GM18517 (cell line): ENCODE measurements around the gene CLASP1.

Experiments
- ATAC-seq: cut with Tn5 transposase; IDR thresholded peaks from one replicate; pipeline ENCODE4 v1.9.1; 2021; ENCODE audit warnings: mild to moderate bottlenecking, moderate library complexity; ENCODE audit not compliant: unreplicated experiment

CLASP1 gene

DNA sequence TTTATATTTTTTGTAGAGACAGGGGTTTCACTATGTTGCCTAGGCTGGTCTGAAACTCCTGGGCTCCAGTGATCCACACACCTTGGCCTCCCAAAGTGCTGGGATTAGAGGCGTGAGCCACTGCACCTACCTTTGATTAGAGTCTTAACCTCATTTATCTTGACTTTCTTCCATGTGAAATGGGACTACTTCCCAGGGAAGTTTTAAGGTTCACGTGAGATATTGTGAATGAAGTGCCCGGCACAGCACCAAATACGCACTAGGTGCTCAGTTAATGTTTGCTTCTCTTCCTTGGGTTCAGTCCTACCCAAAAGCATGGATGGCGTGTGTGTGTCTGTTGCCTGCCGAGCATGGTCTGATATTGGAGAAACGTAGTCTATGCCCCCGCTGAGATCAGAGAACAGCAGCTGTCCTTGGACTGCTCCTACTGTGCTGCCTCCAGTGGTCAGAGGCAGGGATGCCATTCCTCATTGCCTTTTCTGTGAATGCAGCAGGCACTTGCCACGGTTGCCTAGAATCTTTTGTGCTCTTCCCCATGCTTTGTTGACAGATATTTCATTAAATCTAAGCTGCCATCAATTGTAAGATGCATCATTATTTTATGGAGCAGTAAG lies 351.9 kb downstream of the CLASP1 start:
- no peak for ATAC-seq

- no peak for ATAC-seq
These were observed 353.2 kb downstream of the CLASP1 start for GRCh38 chr2:121295911-121296650.

GRCh38 chr2:121294881-121295840 lies 354.1 kb downstream of the CLASP1 start:
- no peak for ATAC-seq

DNA sequence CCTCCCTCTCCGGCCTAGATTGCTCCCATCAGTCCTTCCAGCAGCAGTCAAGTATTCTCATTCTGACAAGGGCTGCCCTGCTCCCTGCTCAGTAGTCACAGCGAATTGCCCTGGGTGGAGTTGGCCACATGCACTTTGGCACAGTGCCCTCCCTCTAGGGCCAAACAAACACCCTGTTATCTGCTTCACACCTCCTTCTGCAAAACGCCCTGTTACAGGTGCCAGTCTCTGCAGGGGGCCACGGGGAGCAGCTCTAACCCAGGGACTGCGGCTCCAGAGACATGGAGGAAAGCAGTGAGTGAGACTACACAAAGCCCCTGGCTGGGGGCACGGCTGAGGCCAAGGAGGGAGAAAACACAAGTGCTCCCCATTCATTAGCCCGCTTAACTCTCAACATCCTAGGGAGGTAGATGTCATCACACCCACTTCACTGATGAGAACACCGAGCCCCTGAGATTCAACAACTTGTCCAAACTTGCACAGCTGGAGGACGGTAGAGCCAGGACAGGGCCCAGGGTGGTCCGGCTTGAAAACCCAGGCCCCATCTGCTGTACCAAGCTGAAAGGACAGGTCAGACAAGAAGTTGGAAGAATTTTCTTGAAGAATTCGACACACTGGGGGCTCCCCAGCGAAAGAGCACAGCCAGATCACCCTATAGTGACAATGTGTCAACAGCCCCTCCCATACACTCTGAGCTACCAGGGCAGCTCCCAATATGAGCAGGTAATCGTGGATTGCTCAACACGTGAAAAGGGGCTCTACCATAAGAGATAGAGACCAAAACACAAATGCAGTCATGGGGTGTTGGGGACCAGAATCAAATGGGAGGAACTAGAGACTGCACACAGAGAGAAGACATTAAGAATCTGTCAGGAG lies 355.6 kb downstream of the CLASP1 start:
- ATAC-seq: no peak

GRCh38 chr2:121291251-121291580 lies 358.0 kb downstream of the CLASP1 start:
- no peak for ATAC-seq

DNA sequence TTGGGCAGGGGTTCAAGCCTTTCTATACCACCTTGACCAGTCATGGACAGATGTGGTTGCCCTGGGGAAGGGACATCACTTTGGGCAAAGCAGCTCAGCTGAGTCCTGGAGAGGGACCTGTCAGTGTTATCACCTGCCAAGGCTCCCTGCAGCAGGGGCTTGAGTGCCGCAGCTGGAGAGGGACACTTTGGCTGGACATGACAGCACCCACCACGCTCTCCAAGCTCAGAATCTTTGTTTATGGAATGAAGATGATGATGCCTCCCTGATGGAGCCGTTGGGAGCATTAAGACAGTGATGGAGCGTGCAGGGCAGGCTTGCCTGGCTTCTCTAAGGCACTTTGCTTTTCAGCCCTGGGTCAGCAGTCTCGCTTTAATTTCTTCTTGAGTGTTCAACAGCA lies 360.0 kb downstream of the CLASP1 start:
- no peak for ATAC-seq

DNA sequence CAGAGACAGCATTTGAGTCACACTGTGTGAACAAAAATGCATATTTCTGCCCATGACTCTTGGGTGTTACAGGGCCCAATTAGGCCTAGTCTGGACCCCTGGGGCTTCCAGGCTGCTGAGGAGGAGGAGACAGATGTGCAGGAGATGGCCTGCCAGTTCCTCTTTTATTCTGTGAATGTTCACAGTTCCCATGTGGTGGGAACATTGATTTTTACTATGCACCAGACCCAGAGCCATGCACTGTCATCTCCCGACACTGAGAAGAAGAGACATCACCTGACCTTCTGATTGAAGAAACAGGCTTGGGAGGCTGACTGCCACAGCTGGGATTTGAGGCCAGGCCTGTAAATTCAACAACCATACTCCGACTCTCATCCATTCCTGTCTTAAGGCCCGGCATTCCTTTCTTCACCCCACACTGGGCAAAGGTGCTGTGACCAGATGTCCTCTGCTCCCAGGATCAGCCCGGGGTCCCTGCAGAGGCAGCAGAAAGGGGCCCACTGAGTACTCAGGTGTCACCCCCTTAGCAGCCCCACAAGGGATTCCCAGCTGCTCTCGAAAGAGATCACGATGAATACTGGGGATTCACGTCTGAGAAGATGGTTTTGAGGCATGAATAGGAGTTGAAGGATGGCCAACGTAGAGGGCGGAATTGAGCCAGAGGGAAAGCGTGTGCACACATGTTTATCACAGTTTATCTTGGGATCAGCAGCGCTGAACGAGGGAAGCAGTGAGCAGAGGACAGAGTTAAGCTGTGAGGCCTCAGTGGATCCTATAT lies 360.6 kb downstream of the CLASP1 start:
- ATAC-seq: no peak

- no peak for ATAC-seq
These were observed 361.3 kb downstream of the CLASP1 start for GRCh38 chr2:121287956-121288355.
